NCI-H226 (cell line): Measurements from ENCODE around the gene SLC35B1.

Experiments used
- DNase-seq: peaks from one replicate; pipeline ENCODE4 v3.0.0-alpha.2; 2015

Gene SLC35B1, protein sequence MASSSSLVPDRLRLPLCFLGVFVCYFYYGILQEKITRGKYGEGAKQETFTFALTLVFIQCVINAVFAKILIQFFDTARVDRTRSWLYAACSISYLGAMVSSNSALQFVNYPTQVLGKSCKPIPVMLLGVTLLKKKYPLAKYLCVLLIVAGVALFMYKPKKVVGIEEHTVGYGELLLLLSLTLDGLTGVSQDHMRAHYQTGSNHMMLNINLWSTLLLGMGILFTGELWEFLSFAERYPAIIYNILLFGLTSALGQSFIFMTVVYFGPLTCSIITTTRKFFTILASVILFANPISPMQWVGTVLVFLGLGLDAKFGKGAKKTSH

DNA sequence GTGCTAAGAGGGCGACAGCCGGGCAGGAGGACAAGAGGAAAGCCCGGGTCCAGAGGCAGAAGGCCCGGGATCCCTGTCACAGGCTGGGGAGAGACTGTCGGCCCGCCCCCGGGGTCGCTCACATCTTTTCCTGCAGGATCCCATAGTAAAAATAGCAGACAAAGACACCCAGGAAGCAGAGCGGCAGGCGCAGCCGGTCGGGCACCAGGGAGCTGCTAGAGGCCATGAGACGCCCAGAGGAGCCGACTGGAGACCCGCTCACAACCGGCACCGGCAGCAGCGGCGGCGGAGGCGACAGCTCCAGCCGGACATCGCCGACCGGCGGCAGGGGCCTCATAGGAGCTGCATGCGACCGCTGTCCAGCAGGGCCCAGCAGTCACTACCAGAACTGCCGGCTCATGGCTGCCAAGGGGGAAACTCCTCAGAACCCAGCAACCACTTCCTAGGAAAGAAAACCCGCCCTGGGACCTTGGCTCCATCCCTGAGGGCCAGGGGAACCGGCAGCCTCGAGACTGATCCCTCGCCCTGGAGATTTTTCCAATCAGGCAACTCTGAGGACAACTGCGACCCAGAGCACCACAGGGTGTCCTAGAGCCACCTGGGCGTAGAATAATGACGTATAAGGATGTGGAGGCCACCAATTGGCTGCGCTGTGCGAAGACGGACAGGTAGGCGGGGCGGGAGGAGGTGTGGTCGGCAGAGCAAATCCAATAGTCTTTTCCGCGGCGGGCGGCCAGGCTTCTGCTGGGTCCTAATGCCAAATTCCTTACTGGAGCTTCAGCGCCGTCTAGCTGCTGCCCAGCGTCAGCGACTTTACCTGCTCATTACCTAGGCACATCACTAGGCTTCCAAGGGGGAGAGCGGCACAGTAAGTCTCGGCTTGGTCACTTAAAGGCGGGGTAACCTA, at the start of gene SLC35B1:
Gene SLC35B1, minus strand, starts transcription at position 357 of the 907 bp plus-strand sequence. Its CDS starts 131 bp downstream, at position 226.
- peak; percentile 96 for DNase-seq

DNA sequence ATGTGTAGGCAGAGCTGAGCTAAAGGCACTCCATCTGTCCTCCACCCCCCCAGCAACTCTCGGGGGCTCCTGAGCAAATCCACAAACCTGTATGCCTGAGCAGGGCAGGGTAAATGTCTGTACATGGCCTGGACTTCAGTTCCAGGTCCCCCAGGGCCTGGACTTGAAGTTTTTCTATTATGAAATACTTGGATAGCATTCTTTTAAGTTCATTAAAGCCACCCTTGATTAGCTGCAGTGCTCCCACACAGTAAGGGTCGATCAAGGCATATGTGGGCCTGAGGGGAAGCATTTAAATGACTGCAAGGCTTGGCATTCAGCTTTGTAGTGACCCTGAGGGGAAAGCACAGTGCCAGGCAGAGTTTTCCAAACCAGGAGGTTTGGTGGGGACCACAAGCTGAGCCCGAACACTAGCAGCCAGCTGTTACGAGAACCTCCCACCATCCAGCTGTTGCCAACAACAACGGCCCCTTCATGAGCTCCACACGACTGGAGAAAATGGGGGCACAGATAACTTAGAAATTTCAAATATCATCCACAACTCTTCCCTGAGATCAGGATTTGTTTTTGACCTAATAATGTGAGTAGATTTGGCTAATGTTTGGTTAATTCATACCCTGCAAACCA, 49.5 kb upstream of the SLC35B1 start:
- no peak for DNase-seq

DNA sequence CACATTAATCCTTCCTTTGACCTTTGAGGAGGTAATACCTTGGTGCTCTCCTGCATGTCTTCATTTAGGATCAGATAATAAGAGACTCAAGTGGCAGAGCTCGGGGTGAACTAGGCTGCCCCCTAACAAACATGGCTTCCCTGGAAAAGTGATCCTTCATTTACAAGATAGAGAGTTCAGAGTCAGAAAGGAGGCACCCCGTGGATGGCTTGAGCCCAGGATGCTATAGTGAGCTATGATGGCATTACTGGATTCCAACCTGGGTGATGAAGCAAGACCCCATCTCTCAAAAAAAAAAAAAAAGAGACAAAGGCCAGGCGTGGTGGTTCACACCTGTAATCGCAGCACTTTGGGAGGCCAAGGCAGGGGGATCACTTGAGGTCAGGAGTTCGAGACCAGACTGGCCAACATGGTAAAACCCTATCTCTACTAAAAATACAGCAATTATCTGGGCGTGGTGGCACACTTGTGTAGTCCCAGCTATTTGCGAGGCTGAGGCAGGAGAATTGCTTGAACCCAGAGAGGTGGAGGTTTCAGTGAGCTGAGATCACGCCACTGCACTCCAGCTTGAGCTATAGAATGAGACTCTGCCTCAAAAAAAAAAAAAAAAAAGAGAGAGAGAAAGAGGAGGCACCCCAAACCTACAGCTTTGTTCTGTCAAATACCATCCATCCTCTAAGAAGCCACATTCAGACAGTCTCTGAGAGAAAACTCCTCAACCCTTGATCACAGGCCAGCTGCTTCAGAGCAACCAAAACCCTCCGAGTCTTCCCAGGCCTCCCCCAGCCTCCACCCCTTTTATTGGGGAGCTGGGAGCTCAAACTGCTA, 48.8 kb upstream of the SLC35B1 start:
- DNase-seq = no peak

DNA sequence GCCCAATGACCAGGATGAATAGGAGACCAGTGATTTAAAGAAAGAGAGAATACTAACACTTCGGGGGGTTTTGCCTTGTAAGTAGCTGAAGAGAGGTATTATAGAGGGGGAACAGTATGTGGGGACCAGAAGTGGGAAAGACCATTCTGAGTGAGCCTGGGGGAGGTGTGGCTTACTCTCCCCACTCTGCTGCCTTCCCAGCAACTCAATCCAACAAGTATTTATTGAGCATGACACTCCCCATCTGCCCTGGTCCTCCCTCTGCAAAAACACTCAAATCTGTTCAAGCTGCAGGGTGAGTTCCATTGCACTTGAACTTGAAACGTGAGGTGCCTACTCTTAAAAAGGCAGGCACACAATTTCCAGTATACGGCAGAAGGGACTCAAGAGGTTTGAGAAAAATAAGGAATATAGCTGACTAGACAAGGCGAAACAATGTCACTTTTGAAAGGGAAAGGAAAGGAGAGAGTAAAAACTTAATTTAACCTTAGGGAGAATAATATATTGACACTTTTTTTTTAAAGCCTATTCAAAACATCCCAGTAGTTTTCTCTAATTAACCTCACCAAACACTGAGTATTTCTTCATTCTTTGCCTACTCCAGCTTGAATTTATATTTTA, 48.0 kb upstream of the SLC35B1 start:
- no peak for DNase-seq

DNA sequence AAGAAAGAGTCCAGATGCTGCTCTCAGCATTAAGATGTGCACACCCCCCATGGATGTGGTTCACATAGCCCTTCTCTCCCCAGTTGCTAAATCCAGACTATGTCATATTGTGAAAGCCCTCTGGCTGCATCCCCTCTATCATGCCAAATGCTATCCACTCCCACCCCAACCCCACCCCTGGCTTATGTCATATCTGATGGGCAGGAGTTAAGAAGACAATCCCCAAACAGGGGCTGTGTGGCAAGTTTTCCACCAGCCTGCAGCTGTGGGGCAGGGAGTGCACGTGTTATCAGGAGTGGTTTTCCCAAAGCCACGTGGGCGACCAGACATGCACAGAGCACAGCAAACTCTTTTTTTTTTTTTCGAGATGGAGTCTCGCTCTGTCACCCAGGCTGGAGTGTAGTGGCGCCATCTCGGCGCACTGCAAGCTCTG, 46.2 kb upstream of the SLC35B1 start:
- no peak for DNase-seq

DNA sequence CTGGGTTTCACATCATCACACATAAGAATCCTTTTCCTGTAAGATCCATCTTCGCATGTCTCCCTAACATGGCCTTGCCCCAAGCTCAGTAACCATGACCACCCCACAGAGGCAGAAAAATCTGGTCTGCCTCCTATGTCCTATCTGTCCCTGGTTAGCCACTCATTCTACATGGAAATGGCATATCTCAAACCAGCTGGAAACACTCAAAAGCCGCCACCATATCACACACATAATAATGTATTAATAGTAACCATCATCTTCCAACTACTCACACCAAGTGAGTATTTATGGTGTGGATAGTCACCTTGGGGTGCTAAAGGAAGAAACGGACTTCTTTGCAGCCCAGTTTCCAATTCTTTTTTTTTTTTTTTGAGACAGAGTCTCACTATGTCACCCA, 44.7 kb upstream of the SLC35B1 start:
- DNase-seq = no peak

DNA sequence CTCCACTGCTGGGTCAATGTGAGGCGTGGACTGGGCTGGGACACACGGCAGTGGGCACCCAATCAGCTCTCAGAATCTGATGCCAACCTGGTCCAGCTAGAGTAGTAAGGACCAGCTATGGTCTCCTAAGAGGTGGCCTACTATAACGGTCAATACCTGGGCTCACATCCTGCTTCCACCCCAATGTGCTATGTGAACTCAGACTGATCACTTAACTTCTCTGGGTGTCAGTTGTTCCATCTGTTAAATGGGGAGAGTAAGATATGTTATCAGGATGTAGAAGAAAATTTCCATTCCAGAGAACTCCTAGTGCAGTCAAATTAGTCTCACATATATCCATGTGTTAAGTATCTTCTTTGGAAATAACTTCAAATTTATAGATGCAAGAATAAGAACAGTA, 42.0 kb upstream of the SLC35B1 start:
- DNase-seq = no peak

DNA sequence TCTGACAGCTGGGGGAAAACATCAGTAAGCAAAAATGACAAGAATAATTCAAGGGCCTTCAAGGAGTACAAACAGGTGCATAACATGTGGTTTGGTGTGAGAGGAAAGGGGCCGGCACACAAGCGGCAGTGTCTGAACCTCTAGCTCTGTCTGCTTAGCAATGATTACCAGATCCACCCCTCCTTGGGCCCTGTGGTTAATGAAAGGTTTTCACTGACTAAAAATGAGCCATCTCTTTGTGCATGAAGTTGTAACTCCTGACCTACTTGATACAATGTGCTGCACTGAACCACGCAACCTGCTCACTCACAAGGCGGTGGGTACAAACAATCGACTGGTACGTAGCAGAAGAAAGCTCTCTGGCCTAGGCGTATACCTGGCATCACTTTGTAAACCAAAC, 41.0 kb upstream of the SLC35B1 start:
- DNase-seq = no peak

DNA sequence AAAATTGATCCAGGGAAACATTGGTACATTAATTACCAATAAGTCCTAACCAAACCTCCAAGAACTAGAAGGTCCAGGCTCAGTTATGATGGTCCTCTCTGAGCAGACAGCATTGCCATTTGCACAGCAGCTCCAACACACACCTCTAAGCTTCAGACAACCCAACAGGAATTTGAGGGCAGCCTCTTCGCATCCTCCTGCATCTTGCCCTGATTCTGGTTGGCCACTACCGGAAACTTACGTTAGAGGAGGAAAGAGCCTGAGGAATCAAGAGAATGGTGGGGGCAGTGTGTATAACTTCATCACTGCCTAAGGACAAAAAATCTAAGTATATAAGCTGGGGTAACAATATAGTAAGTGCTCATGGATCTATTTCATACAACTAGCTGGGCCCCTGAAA, 40.5 kb upstream of the SLC35B1 start:
- DNase-seq = no peak

DNA sequence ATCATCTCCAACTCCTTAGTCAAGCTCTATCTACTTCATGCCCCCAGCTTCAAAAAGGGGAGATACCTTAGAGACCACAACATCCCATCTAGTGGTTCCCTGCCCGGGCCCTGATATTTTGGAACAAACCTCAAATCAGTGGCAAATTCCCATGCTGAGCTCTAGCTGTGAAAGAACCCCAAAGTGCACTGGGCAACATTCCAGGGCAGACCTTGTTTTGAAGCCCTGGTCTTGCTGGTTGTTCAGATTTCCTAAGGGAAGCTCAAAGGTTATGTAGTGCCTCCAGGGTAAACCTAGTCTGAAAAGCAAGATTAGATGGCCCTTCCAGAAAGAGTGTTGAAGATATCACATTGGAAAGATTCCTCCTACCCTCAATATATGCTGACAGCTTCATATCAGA, 39.9 kb upstream of the SLC35B1 start:
- no peak for DNase-seq

DNA sequence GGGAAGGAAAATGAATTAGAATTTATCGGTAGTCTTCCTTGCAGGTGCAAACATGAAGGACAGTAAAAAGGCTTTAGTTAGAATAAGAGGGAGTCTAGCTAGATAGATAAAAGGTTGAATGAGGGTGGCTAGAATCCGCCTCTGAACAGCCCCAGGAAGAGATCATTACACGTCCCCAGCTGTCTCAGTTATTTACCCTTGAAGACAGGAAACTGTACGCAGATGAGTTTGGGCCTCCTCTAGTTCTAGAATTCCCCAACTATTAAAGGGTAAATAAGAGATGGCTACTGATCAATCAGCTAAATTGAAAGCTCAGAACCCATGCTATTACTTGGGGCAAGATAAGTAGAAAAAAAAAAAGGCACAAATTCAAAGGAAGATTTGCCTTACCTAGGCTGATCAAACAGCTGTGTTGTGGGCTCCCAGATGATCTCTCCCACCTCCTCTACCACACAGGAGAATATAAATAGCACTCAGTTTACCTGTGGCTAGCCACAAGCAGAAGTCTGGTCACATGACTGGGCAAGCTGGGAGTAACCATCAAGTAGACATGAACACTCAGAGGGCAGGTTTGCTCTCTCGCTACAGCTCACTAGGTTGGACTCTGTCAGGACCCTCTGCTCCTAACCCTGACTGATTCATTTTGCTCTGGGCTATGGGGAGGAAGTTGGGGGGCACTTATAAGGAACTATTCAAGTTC, 39.2 kb upstream of the SLC35B1 start:
- DNase-seq = no peak

DNA sequence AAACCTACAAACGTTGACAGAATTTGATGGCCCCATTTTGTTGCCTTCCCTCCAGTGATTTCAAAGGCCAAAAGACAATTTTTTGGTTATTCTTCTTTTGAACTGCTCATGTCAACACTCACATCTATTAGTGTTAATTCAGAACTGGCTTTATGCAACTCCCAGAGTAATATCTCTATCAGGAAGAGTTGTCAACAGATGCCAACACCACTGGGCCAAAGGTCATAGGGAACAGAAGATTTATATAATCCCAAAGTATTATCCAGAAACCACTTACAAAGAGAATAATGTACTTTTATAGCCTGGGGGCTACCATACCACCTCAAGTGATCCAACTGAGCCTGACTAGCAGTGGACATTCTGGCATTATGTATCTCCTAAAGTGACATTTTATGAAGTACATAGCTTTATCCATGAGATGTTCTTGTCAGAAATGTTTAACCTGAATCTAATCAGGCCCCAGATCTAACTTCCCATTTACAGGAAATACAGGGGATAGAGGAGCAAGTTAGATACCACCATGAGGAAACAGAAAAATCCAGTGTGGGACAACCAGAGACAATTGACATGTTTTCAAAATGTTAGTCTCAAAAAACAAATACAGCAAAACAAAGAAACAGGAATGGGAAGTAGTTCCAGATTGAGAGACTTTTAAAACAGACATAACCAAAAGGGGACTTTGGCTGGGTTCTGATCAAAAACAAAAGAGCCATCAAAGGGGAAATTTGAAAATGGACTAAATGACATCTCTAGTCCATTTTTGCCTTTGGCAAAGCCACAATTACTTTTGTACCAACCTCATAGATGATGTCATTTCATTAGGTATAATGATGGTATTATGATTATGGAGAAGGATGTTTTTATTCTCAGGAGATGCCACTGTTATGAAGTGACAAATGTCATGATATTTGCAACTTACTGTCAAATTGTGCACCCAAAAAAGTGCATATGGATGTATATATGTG, 37.7 kb upstream of the SLC35B1 start:
- no peak for DNase-seq

DNA sequence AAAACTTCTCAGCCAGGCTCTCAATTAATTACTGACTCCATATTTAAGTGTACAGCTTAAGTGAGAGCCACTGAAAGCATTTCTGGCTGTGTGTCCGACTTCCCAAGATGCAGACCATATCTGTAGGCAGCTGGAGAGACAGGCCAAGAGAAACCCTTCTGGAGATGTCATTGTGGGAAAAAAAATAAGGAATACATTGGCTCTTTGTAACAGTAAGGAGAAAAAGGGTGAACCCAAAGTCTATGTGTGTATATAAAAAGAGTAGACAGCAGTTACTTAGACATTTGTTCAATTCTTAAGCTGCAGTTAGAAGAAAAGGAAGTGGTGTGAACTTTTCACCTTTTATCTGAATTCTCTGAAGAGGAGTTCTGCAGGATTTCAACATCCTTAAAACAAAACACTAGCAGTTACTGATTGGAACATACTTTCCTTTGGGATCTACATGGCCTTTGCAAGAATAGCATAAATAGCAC, 34.4 kb upstream of the SLC35B1 start:
- peak; percentile 67 for DNase-seq

DNA sequence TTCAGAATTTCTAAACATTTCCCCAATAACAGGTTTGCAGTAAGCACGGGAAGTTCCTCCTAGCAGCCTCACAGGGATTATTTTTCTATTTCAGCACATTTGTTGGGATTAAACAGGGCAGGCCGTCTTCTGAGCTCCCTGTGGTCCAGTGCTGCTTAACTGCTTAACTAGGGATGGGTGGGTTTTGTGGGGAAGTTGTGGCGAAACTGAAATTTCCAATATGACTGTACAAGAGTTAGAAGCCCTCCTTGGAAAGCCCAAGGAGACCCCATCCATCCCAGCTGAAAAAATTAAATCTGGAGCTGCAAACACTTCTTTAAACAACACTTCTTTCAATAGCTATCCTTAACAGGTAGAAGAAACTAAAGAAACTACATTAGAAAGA, 33.9 kb upstream of the SLC35B1 start:
- no peak for DNase-seq

DNA sequence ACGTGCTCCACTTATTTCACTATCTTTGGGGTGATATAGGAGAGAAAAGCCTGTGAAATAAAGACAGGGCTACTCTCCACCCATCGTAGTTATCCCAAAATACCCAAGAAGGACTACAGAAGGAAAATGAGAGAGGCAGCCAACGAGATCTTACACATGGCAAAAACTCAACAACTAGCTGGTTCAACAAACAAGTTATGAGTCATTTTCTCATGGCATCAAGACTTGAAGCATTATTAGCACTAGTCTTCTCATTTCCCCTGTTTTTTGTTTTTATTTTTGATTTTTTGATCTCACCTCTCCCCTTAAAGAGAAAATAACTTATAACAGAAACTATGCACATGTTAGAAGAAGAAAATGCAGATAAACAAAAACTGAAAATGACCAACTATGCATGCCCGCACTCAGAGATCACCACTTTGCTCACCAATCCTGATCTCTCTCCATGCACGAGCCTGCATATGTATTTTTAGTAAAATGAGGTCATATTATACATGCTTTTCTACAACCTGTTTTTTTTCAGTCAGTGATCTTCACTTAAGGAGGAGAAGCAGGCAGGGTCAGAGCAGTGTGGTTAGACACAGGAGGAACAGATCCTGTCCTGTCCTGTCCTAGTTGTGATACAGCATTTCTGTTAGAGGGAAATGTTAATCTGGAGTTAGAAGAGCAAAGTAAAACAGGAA, 33.4 kb upstream of the SLC35B1 start:
- DNase-seq = no peak

DNA sequence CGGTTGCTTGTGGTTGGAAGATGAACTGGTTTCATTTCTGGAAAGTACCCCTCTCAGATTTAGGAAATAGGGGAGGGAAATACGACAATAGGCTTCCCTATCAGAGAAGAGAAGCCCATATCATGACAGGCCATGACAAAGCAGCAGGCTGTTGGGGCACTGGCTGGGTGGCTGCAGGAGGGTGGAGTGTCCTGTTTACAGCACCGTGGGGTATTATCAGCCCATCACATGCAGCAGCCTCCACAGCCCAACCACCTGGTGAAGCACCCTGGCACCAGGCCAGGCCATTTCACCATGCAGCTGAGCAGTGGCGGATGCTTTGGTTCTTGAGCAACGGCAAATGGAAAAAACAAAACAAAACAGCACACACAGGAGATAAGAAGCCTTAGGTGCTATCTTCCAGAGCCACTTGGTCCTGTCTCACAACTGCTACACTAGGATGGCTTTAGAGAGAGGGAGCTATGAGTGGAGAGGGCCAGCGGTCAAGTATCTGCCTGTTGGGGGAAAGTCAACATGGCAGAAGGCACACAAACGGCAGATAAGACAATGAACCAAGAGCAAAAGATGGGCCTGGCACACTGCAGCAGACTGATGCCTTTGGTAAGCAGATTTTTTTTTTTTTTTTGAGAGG, 32.0 kb upstream of the SLC35B1 start:
- DNase-seq = peak; percentile 48

DNA sequence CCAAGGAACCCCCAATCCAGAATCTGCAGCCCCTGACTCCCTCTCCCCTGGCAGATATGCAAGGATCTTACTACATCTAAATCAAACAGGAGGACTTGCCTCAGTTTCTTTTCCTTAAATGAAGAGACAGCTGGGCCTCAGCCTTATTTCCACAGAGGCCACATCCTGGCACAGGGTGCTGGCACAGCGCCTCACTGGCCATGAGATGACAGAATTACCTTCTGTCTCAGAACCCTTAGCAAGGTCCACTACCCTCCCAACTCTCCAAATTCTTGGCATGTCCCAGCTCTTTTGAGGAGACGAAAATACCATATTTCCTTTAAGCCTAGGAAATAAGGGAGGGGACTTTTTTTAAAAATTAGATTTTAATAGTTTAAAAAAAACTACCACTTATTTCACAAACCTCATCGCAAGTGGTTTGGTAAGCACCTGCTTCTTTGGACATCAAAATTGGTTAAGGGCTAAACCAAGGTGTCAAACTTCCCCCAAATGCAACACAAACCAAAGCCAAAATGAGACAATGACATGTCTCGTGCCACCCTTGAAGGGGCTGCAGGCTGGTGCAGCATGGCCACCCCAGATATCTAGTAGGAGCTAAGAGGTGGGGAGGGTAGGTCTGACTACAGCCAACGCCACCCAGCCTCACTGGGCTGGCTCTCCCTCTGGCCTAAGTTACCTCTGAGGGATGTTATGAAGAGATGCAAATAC, 30.8 kb upstream of the SLC35B1 start:
- no peak for DNase-seq
